Measurements from ENCODE around the gene RPAIN.
"Not testable (repeated sequence)": the region's sequence is repeated elsewhere in the genome, so short reads cannot be mapped to it uniquely, and the experiment has no call there.

RPAIN gene

DNA sequence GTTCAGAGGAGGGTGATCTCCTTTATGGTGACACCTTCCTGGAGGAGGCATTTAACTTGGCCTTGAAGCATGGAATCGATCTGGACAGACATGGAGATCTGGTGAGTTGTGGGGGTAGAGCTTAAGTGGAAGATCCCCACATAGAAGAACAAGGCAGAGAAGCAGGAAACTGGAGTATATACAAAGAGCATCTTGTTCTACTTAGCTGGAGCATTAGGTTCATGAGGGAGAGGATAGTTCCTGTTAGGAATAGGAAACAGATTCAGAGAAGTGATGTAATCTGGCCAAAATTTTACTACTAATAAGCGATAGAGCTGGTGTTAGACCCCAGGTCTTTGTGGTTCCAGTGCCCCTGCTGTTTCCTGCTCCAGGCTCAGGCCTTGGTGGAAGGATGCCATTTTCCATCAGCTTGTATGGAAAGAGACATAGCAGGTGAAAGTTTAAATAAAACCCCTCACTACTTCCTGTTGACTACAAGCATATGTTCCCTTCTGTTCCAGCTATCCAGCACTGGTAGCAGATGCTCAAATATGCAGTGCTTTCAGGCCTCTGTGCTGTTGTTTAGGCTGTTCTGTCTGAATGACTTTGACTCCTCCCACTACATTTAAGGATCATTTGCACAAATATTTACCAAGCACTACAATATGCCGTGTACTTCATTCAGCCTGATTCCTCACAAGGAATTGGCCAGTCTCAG lies 9.4 kb downstream of the RPAIN start:
- no peak for DNase-seq (ENCODE audit: low spot score)

DNA sequence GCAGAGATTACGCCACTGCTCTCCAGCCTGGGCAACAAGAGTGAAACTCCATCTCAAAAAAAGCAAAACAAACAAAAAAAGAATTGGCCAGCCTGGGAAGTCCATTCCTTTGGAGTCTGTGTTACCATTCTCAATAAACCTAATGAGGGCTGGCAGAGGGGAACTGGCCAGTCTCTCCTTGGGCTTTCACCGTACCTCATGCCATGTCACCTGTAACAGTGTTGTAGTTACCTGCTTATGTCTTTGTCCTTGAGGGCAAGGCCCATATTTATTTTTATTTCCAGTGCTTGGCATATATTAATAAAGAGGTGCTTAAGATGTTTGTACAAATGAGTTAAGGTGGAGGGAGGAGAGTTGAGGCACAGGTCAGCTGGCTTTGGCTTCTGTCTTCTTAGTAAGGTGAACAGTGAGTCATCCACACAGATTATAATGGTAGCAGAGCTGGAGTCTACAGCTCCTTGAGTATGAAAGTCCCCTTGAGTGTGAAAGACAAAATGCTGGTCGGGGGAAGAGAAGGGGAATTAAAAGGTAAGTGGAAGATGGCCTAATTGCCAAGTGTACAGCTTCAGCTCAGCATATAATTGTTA lies 10.5 kb downstream of the RPAIN start:
- DNase-seq (ENCODE audit: low spot score), result no peak

DNA sequence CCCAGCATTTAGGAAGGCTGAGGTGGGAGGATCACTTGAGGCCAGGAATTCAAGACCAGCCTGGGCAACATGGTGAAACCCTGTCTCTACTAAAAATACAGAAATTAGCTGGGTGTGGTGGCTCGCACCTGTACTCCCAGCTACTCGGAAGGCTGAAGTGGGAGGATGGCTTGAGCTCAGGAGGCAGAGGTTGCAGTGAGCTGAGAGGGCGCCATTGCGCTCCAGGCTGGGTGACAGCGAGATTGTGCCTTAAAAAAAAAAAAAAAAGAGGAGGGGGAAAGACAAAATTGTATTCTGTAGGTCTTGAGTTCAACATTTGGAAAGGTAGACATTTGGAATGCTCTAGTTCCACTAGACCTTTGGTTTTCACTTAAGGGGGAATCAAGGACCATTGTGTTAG lies 11.3 kb downstream of the RPAIN start:
- not testable (repeated sequence) for DNase-seq (ENCODE audit: low spot score)

DNA sequence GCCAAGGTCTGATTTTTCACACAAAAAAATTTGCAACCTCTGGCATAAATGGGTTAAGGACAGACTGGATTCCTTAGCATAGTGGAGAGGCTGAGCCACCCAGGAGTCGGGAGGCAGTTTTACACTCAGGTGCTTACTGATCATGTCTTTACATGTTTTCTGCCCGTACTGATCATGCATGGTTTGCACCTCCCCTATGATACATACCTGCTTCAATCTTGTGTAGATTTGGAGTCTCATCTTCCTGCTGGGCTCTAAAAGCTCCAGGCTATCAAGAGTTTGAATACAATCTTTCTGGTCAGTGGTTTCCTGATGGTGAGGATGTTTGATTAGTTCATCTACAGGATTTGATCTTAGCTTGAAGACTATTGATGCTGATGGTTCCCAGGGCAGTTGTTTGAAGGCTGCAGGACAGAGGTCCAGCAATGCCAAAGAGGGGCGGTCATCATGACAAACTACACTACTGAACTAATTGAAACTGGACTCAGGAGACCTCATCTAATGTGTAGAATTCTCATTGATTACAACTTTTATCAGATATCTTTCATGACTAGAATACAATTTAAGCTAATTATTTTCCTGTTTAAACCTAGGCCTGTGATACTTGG lies 12.1 kb downstream of the RPAIN start:
- DNase-seq (ENCODE audit: low spot score), result no peak

DNA sequence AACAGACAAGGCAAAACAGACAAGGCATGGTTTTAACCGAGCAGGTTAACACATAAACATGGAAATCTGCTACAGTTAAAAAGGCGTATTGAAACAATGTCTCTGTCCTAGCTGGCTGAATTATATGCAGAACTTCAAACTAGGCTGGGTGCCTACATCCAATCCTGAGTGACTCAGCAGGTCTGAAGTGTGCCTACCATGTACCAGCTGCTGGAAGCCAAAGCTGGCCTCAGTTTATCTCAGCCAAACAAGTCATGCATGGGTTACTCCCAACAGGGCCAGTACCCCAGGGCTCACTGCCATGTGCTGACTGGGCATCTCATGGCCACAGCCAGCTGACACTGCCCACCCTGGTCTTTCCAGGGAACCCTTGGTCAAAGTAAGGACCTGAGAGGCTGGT lies 15.0 kb downstream of the RPAIN start:
- DNase-seq (ENCODE audit: low spot score), result peak; percentile 81

DNA sequence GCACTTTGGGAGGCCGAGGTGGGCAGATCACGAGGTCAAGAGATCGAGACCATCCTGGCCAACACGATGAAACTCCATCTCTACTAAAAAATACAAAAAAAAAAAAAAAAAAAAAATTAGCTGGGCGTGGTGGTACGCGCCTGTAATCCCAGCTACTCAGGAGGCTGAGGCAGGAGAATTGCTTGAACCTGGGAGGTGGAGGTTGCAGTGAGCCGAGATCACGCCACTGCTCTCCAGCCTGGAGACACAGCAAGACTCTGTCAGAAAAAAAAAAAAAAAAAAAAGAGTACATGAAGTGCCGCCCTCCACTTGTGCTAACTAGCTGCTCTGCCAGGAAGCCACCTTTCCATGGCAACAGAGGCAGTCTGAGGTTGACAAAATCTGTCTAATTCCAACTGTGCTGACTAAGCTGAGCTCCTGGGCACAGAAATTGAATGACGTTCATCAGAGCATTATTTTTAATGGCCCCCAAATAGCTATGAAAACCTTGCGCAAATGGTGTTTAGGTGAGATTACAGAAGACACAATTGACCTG lies 15.9 kb downstream of the RPAIN start:
- DNase-seq (ENCODE audit: low spot score), result peak; percentile 26

DNA sequence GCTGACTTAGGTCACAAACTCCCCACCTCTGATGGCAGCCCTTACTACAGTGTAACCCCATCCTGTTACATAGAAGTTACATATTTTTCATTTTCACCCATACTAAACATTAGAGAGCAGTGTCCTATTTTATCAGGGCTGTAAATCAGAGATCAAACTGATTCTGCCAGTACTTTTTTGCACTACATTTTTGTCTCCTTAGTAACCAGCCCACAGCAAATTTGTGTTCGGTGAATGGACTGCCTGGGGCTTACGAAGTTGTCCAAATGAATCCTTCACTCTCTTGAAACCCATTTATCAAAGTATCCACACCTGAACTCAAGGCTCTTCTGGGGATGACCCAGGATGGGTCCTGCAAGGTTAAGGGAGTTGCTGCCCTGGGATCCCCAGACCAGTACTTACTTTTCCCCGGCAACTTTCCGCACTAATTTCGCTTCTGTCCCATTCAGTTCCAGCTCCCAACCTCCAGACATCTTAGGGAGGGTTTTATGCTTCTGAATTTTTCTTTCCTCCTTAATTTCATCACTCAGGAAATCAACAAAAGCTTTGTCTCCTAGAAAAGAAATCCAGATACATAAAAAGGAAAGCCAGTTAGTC lies 17.8 kb downstream of the RPAIN start:
- DNase-seq (ENCODE audit: low spot score), result no peak

DNA sequence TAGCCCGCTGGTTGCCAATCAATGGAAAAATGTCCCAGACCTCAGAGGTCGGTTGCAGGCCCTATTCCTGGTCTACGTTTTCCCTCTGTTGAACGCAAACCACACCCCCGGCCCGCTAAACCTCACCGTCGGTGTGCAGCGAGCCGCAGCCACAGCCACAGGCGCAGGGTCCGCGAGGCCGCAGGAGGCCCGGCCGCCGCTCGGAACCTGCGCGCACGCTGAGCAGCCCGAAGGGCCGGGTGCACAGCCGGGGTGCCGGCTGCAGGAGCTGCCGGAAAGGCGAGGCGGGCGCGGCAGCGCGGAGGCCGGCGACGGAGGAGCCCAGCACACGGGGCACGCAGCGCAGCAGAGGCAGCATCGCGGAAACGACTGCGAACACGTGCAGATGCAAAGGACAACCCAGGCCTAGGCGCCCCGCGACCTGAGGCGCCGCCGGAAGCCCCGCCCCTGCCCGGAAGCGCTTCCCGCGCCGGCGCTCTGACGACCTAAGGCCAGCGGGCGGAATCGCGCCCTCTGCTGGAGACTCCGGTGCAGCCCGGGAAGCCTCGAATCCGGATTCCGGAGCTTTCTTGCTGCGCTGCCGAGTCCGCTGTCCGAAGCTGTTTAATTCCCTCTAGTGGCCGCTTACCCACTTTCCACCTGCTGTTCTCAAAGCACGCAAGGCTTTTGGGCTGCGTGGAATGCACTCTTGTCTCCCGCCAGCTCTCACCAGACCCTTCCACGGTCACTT lies 18.9 kb downstream of the RPAIN start, which contains the start of gene C1QBP:
Gene C1QBP, minus strand, starts transcription at position 440 of the 730 bp plus-strand sequence. Its CDS starts 82 bp downstream, at position 358.
- peak; percentile 97 for DNase-seq (ENCODE audit: low spot score)

DNA sequence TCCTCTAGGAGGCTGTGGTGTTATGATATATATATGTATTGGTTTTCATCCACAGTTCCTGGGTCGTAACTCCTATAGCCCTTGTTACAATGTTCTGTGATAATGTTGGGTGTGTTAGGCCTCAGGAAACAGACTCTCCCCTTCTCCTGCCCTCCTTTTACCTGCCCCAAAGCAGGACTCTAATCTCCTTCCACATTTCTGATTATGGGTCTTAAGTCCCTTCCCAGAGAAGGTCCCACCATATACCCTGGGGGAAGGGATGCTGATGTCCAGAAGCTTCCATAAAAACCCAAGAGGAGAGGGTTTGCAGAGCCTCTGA lies 19.4 kb downstream of the RPAIN start:
- DNase-seq (ENCODE audit: low spot score), result no peak

DNA sequence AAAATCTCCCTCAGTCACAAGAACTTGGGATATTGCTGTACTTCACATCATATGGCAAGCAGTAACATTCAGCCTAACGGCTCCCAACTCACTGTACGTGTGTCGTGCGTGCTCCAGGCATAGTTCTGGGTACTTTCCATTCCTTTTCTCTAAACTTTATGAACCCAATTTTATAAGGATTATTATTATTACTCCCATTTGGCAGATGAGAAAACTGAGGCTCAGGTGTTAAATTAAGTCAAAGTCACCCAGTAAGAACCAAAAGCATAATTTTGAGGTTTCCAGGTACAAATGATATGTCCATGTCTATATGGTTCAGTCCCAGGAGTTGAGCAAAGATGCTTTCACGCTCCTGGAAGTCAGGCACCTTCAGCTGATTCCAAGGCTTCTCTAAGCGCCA lies 23.7 kb downstream of the RPAIN start:
- no peak for DNase-seq (ENCODE audit: low spot score)

DNA sequence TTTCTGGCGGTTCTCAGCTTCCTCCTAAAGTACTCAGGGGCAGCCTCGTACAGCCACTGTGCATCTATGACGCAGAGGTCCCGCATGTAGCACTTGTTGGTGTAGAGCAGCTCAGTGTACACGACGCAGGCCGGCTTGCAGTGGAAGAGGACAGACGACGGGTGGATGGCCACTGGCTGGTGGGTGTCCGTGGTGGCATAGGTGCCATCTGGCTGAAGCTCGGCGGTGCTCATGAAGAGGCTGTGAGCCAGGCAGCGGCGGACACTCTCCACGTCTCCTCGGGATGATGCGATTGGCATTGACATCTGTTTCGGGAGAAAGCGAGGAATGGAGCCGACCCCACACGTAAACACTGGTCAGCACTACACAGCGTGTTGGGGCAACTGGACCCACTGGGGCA lies 24.2 kb downstream of the RPAIN start:
- no peak for DNase-seq (ENCODE audit: low spot score)

DNA sequence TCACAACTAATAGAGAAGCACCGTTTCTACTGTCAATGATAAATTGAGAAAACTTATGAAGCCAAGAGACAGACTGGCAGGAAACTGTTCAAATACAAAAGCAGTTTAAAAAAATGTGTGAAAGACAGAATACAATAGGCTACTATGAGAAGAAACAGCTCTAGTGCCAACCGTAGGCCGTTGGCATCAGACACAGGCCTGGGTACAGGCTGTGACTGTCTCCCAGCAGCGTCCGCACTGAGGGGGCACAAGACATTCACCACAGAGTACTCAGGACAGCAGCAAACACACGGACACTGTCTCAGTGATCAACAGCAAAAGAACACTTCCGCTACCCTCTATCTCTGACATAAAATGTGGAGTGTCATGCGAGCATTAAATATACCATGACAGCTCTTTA lies 26.8 kb downstream of the RPAIN start:
- DNase-seq (ENCODE audit: low spot score), result no peak

DNA sequence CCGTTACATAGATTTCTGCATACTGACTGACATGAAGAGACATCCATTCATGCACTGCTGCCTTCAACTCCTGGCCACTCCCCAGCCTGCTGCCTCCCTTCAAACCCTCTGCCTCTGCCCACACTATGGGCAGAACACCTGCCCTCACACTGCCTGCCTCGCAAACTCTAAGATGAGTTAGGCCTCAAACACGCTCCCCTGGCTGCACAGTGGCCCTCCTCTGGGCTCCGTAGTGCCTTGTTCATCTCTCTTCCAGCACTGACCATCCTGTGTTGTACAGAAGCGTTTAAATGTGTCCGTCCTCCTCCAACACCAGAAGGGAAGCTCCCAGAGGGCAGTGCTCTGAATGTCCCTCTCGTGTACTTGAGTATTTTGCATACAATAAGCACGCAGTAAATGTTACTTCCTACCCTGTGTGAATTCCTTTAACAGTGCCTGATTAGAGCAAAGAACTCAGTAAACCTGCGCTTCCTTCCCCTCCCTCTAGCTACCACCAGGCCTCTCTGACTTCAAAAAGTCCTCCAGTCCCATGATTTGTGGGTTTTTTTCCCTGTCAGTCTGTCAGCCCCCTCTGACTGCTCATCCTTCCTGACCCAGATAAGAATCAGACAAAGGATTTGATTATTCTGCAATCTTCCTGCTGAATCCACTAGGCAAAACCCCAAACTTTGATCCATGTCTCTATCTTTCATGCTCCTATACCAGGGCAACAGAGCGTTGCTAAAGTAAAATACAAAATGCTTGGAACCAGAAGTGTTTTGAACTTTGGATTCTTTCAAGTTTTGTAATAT lies 44.9 kb downstream of the RPAIN start:
- DNase-seq (ENCODE audit: low spot score), result no peak

DNA sequence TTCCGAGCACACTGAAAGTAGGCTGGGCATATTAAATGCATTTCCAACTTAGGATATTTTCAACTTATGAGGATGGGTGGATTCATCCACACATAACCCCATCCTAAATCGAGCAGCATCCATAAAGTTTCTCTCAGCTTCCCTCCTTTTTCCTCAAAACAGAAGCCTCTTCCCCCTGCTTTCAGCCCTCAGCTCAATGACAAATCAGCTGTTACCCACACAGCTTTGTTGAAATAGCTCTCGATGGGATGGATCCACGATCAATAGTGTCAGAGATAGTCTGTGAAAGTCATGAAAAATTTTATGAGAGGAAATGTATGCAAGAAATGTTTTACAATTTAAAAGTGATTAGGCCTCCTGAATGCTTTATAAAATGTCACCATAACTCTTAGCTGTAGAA lies 46.3 kb downstream of the RPAIN start:
- DNase-seq (ENCODE audit: low spot score), result no peak

DNA sequence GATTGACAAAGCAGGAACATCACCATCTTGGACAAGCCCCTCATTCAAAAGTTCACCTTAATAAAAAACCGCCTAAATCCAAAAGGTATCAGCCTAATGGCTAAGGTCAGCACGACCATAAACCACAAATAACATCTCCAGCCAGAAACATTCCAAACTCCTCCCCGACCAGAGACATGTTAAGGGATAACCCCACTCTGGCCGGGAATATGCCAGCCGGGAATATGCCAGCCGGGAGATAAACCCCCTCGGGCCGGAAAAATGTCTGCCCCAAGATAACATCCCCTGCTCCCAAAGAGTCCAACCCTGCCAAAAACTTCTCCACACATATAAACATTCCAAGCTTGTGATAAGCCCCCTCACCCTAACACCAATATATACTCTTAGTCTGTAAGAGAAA lies 47.4 kb downstream of the RPAIN start:
- DNase-seq (ENCODE audit: low spot score), result no peak

DNA sequence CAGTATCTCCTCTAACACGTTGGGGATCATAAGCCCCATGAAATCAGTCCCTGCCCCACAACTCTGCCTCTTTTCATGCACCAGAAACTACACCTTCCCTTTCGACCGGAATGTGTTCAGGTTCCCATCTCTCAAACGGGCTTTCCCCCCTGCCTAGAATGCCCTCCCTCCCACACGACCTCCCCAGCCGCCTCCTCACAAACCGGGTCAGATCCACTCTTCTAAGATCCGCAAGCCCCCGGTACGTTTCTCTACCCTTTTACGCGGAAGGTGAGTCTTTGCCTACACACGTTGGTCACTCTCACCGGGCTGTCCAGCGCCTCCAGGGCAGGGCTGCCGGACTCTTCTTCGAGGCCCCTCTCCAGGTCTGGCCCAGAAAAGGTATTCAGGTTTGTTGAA lies 48.1 kb downstream of the RPAIN start:
- no peak for DNase-seq (ENCODE audit: low spot score)

DNA sequence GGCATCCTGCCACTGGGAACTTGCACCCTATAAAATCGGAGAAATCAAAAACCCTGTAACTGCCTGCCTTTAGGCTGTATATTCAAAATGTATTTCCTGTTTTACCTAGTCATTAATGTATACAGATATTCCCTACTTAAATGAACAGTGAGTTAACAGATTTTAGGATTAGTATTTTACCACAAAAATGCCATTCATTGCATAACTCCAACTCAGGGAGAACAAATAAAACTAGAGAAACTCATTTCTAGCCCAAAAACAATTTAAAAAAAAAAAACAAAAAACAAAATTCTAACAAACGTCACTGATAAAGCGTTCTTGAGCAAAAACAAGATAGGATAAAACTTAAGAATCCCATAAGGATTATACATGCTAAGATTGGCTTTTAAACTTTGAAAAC lies 52.5 kb downstream of the RPAIN start:
- no peak for DNase-seq (ENCODE audit: low spot score)

DNA sequence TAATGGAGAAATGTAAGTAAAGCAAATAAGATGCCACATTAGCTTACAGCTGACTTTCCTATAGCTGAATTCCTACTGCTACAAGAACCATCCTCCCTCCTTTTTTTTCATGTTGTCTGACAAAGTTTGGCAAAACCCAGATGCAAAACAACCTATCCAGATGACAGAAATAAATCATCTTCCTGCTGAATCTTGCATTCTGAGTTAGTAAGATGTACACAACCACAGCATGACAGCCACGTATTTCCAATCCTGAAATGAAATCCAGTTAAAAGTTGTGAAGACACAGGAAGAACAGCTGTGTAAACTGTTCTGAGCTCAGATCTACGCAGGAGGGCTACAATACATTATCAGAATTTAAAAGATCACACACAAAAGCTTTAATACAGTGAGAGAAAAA lies 53.9 kb downstream of the RPAIN start:
- DNase-seq (ENCODE audit: low spot score), result no peak

DNA sequence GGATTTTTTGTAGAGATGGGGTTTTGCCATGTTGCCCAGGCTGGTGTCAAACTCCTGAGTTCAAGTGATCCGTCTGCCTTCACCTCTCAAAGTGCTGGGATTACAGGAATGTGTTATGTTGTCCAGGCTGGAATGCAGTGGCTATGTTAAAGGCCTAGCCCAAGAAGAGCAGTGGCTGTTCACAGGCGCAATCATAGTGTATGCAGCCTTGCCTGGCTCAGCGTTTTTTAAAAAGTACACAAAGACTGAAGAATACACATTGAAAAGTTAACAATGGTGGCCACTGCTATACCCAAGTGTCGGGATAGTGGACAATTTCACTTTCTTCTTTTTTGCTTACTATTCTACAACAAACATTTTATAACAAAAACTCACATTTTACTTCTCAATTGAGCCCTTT lies 59.0 kb downstream of the RPAIN start:
- DNase-seq (ENCODE audit: low spot score), result no peak

DNA sequence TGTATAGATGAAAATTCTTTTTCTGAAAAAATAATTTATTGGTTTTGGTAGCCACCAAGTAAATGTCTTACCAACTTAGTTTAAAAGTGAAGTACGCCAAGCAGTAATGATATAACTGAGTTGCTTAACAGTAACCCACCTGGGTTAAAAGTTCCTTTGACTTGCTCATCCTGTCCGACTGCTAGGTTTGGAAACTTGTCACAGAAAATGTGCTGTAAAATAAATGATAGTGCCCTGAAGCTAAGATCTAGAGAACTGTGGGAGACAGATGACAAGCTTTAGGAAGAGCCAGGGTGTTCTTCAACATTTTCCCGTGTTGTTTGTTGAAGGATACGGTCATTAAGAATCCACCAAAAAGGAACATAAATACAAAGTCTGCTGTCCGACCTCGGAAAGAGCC lies 61.0 kb downstream of the RPAIN start:
- DNase-seq (ENCODE audit: low spot score), result no peak

DNA sequence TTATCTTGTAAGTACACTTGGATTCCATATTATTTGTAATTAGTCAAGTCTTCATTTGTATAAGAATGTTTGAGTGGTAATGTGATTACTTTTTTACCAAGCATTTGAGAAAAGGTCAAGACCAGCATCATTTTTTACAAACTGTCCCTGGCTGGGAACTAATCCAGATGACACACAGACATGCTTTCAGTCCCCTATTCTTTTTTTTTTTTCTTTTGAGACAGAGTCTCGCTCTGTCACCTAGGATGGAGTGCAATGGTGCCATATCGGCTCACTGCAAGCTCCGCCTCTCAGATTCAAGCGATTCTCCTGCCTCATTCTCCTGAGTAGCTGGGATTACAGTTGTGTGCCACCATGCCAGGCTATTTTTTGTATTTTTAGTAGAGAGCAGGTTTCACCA lies 61.5 kb downstream of the RPAIN start:
- no peak for DNase-seq (ENCODE audit: low spot score)
